K562 (cell line): ENCODE results near the gene PNPLA2. TPM values are rescaled to one million over a fixed set of nuclear protein-coding genes. Genes with fewer than 3 reads are reported as not detected.

ENCODE experiments used
- CBX3 ChIP-seq, 2 experiments: IDR thresholded peaks; 1 replicate in 1 of 2; 2 replicates in 1 of 2; pipeline ENCODE4 v1.6.1; 2012; ENCODE audit warnings: inconsistent platforms in 2 of 2, low read length in 2 of 2, borderline replicate concordance in 1 of 2, control low read depth in 1 of 2
- CHD7 ChIP-seq: fragments of 200-600 bp; sonication (generic); IDR thresholded peaks from one replicate; pipeline ENCODE4 v1.6.1; 2012; ENCODE audit warnings: mild to moderate bottlenecking, low read depth, low read length, inconsistent platforms
- GTF2B ChIP-seq: IDR thresholded peaks from 2 replicates; pipeline ENCODE4 v1.6.1; 2011; ENCODE audit not compliant: insufficient read length; ENCODE audit errors: extremely low read depth
- HDGF ChIP-seq: fragments of 450-650 bp; IDR thresholded peaks from 2 replicates; pipeline ENCODE4 v1.6.1; 2016
- PATZ1 ChIP-seq: fragments of 250-450 bp; sonication (Bioruptor Pico); IDR thresholded peaks from 2 replicates; pipeline ENCODE4 v1.5.0; 2020; ENCODE audit warnings: mild to moderate bottlenecking, borderline replicate concordance
- RBM39 ChIP-seq: fragments of 200-400 bp; formaldehyde crosslinking; optimal IDR thresholded peaks from 2 replicates; pipeline ENCODE3; 2018; ENCODE audit warnings: low read depth, low read length
- RNF2 ChIP-seq: sonication (generic); IDR thresholded peaks from 2 replicates; pipeline ENCODE4 v1.6.1; 2016
- SLC30A9 ChIP-seq: fragments of 250-450 bp; sonication (Bioruptor Pico); IDR thresholded peaks from 2 replicates; pipeline ENCODE4 v1.8.0; 2022; ENCODE audit warnings: mild to moderate bottlenecking, moderate library complexity
- SUPT5H ChIP-seq: fragments of 450-650 bp; IDR thresholded peaks from 2 replicates; pipeline ENCODE4 v1.6.1; 2016
- TBL1XR1 ChIP-seq, 2 experiments: IDR thresholded peaks; 2 replicates each; pipeline ENCODE4 v1.6.1; 2012; ENCODE audit warnings: improper control_type of control experiment in 2 of 2, low read length in 2 of 2, mild to moderate bottlenecking in 1 of 2
- ZEB2 ChIP-seq: fragments of 450-650 bp; IDR thresholded peaks from 2 replicates; pipeline ENCODE4 v1.6.1; 2016
- ZNF23 ChIP-seq: fragments of 250-450 bp; sonication (Bioruptor Pico); IDR thresholded peaks from 2 replicates; pipeline ENCODE4 v1.4.0; 2020; ENCODE audit warnings: mild to moderate bottlenecking
- ZNF668 ChIP-seq: fragments of 250-450 bp; sonication (Bioruptor Pico); IDR thresholded peaks from 2 replicates; pipeline ENCODE4 v1.8.0; 2022; ENCODE audit warnings: mild to moderate bottlenecking, inconsistent platforms
- ZNF77 ChIP-seq: fragments of 250-450 bp; sonication (Bioruptor Pico); IDR thresholded peaks from 2 replicates; pipeline ENCODE4 v1.5.0; 2020
- polyA plus RNA-seq, 8 experiments: library from polyadenylated mRNA; depleted of rRNA in 4 of 8; stranded (reverse) in 5 of 8; unstranded in 3 of 8; fragments of >200 nt; fragmentation: Nextera tagmentation in 2 of 8; fragmentation: Illumina TruSeq in 1 of 8; extraction: Ambion mirVana in 2 of 8; extraction: Trizol in 1 of 8; gene quantifications; 2 replicates each; pipeline versions ENCODE4 v1.2.1 to v1.2.3, GENCODE V29; 2011 to 2014; ENCODE audit warnings: inconsistent platforms in 1 of 8, missing spikeins in 1 of 8
- total RNA-seq, 7 experiments: library from RNA; depleted of rRNA in 6 of 7; stranded (reverse); fragments of >200 nt in 6 of 7; fragmentation: Illumina TruSeq in 2 of 7; extraction: Trizol in 2 of 7; gene quantifications; 2 replicates each; pipeline versions ENCODE4 v1.2.1 to v1.2.3, GENCODE V29; 2011 to 2021; ENCODE audit warnings: low replicate concordance in 1 of 7

PNPLA2 gene
- total and polyA plus RNA-seq, 9 of the 15 experiments (the other 6 are each of a cell fraction or from before 2014, with no cell fraction given): 0.39 to 87.1 (median 8.4) TPM

- TF ChIP-seq CHD7 (no peak), ZNF23 (CRISPR knock-in tag) (no peak), ZNF668 (CRISPR knock-in tag) (no peak), GTF2B (peak; percentile 35), ZEB2 (no peak), HDGF (no peak), PATZ1 (CRISPR knock-in tag) (no peak), SUPT5H (peak; percentile 87), RBM39 (peak; percentile 25), CBX3 (IDR thresholded peaks at IDR 0.05; ENCODE audit: borderline replicate concordance in 1 of 2, low read length in 2 of 2) (no peak), SLC30A9 (no peak), ZNF77 (CRISPR knock-in tag) (peak; percentile 72; the same call in 1 of the 2 replicates), TBL1XR1 (IDR thresholded peaks at IDR 0.05; ENCODE audit: low read length in 2 of 2) (peak; percentile 82 to 96), RNF2 (no peak)
Measured at GRCh38 chr11:809287-810039, 9.3 kb upstream of the PNPLA2 start, which contains the start of gene RPLP2 (continued).
